Parathyroid adenoma (tissue), 2 donors: Measurements from ENCODE around the gene ADM2.
A peak's percentile ranks its signal among the peaks of the same experiment; 100 is the strongest.

Experiments used
- H2AFZ ChIP-seq: fragments of 300-600 bp; sonication (generic); one replicate; pipeline ENCODE4 v1.7.0; 2017; ENCODE audit warnings: antibody characterized with exemption, mild to moderate bottlenecking
- H3K27ac ChIP-seq: fragments of 300-600 bp; sonication (generic); one replicate; pipeline ENCODE4 v1.7.0; 2017
- H3K27me3 ChIP-seq: fragments of 300-600 bp; sonication (generic); one replicate; pipeline ENCODE4 v1.7.0; 2017; ENCODE audit warnings: low read length; ENCODE audit not compliant: control insufficient read depth, insufficient read depth
- H3K36me3 ChIP-seq: fragments of 300-600 bp; sonication (generic); one replicate; pipeline ENCODE4 v1.7.0; 2017; ENCODE audit warnings: low read length; ENCODE audit not compliant: control insufficient read depth, insufficient read depth
- H3K4me1 ChIP-seq: fragments of 300-600 bp; sonication (generic); one replicate; pipeline ENCODE4 v1.7.0; 2017; ENCODE audit warnings: control low read depth
- H3K4me2 ChIP-seq: fragments of 300-600 bp; sonication (generic); one replicate; pipeline ENCODE4 v1.7.0; 2017; ENCODE audit warnings: low read length
- H3K4me3 ChIP-seq: fragments of 300-600 bp; sonication (generic); one replicate; pipeline ENCODE4 v1.7.0; 2017; ENCODE audit warnings: low read depth, low read length
- H3K79me2 ChIP-seq: fragments of 300-600 bp; sonication (generic); one replicate; pipeline ENCODE4 v1.7.0; 2017; ENCODE audit warnings: control low read depth
- H3K9ac ChIP-seq: fragments of 300-600 bp; sonication (generic); one replicate; pipeline ENCODE4 v1.7.0; 2017; ENCODE audit warnings: mild to moderate bottlenecking
- H3K9me3 ChIP-seq: fragments of 300-600 bp; sonication (generic); one replicate; pipeline ENCODE4 v1.7.0; 2017; ENCODE audit warnings: low read length; ENCODE audit not compliant: control insufficient read depth
- TF ChIP-seq, protein P1 (sequence below): fragments of 300-600 bp; sonication (generic); IDR thresholded peaks from one replicate; pipeline ENCODE4 v1.7.0; 2017; ENCODE audit warnings: antibody characterized with exemption, mild to moderate bottlenecking
- donor health status: primary hyperparathyroidism.

Gene ADM2

DNA sequence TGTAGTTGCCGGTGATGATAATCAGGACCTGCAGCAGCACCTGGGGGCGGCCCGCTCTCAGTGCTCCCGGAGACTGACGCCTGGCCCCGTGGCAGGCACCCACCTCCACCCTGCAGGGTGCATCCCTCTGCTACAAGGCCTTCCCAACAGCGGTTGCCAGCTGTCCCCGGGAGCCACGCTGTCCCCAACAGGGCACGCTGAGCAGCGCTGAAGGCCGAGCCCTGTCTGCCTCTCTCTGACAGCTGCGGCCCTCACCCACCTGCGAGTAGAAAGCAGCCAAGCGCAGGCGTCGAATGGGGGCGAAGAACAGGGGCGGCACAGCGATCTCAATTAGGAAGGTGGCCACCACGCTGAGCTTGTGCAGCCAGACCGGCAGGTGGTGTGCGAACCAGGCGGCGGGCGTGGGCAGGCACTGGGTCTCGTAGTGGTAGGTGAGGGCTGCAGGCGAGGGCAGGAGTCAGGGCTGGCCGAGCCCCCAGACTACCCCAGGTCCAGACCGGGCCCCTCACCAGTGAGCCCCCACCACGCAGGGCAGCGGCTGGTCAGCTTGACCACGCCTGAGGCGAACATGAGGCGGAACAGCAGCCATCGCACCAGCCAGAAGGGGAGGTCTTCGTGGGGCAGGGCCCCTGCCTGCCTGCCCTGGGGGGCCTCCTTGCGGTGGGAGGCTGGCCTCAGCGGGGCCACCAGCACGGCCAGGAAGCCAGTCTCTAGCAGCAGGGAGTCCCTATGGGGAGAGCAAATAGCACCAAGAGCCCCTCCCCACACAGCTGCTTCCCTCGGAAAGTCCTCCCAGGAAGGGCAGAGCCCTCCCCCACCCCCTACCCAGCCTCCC, 24.6 kb downstream of the ADM2 start:
- H3K27ac ChIP-seq, result no peak overlapping the region
- no peak overlapping the region for H2AFZ ChIP-seq
- no peak overlapping the region for H3K4me2 ChIP-seq
- H3K79me2 ChIP-seq, result no peaks in the 10 kb centered on the region
- TF ChIP-seq, protein P1, sequence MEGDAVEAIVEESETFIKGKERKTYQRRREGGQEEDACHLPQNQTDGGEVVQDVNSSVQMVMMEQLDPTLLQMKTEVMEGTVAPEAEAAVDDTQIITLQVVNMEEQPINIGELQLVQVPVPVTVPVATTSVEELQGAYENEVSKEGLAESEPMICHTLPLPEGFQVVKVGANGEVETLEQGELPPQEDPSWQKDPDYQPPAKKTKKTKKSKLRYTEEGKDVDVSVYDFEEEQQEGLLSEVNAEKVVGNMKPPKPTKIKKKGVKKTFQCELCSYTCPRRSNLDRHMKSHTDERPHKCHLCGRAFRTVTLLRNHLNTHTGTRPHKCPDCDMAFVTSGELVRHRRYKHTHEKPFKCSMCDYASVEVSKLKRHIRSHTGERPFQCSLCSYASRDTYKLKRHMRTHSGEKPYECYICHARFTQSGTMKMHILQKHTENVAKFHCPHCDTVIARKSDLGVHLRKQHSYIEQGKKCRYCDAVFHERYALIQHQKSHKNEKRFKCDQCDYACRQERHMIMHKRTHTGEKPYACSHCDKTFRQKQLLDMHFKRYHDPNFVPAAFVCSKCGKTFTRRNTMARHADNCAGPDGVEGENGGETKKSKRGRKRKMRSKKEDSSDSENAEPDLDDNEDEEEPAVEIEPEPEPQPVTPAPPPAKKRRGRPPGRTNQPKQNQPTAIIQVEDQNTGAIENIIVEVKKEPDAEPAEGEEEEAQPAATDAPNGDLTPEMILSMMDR, result no peak
- H3K27me3 ChIP-seq, result no peaks in the 10 kb centered on the region
- H3K4me1 ChIP-seq, result no peaks in the 10 kb centered on the region
- no peak overlapping the region for H3K9ac ChIP-seq
- no peak overlapping the region for H3K4me3 ChIP-seq
- H3K36me3 ChIP-seq, result no peaks in the 10 kb centered on the region
- no peaks in the 10 kb centered on the region for H3K9me3 ChIP-seq

DNA sequence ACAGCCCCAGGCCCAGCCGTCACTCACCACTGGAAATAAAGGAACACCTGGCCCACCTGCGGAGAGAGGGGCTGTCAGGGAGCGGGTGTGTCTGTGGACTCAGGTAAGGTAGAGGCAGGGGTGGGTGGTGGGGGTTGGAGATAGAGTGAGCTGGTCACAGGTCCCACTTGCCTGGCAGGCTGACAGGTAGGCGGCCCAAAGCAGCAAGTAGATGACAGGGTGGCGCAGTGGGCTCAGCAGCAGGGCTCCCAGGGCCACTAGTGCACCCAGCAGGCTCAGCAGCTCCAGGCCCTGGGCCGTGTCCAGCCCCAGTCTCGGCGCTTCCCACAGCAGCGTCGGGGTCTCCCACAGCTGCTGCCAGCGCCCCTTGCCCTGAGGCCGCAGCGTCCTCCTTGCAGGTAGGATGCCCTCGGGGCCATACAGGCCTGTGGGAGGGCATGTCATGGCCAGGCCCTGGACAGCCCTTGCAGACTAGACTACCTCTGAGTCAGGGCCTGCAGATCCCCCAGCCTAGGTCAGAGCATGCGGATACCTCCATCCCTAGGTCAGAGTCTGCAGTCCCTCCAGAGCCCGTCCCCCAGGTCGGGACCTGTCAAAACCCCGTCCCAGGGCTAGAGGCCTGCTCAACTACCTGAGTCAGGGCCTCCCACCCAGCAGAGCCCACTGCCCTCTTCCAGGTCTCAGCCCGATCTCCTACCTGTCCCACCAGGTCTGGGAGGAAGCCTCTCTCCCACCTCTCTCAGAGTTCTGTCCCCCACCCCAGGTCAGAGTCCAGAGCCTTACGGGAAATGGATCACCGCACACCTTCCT, 25.5 kb downstream of the ADM2 start:
- Histone ChIP-seq H3K79me2 (peaks cover under 1% of the 10 kb centered on the region), H3K27me3 (no peaks in the 10 kb centered on the region), H3K9me3 (no peaks in the 10 kb centered on the region), H3K4me1 (no peaks in the 10 kb centered on the region), H3K4me3 (peak overlapping the region; percentile 92), H2AFZ (peak overlapping the region; percentile 82), H3K9ac (peak overlapping the region; percentile 67), H3K4me2 (peak overlapping the region; percentile 85), H3K36me3 (no peaks in the 10 kb centered on the region), H3K27ac (peak overlapping the region; percentile 68)
- TF ChIP-seq, protein P1, result no peak

DNA sequence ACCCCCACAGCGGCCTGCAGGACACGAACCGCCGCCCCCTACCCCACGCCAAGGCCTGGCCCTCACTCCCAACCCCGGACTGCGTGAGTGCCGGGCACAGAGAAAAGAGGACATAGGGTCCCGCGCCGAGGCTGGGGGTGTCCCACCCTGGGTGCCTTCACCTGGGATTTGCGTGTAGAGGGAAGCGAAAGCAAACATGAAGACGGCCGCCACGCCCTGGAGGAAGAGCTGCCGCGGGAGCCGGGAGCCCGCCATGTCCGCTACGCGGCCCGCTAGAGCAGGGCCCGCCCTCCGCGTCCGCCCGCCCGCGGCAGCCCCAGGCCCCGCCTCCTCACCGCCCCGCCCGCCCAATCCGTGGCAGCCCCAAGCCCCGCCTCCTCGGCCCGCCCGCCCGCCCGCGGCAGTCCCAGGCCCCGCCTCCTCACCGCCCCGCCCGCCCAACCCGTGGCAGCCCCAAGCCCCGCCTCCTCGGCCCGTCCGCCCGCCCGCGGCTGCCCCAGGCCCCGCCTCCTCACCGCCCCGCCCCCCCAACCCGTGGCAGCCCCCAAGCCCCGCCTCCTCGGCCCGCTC, 26.2 kb downstream of the ADM2 start, which contains the start of gene LMF2:
Gene LMF2, minus strand, starts transcription at position 282 of the 570 bp plus-strand sequence. Its CDS starts 27 bp downstream, at position 255.
- peaks cover 6% of the 10 kb centered on the region for H3K79me2 ChIP-seq
- H3K4me2 ChIP-seq, result peak within 1 kb of the TSS; percentile 85
- TF ChIP-seq, protein P1, result no peak
- H3K9me3 ChIP-seq, result no peaks in the 10 kb centered on the region
- no peaks in the 10 kb centered on the region for H3K36me3 ChIP-seq
- peak within 1 kb of the TSS; percentile 82 for H2AFZ ChIP-seq
- H3K27ac ChIP-seq, result peak within 1 kb of the TSS; percentile 68
- no peaks in the 10 kb centered on the region for H3K27me3 ChIP-seq
- H3K4me1 ChIP-seq, result no peaks in the 10 kb centered on the region
- peak within 1 kb of the TSS; percentile 92 for H3K4me3 ChIP-seq
- peak within 1 kb of the TSS; percentile 67 for H3K9ac ChIP-seq

DNA sequence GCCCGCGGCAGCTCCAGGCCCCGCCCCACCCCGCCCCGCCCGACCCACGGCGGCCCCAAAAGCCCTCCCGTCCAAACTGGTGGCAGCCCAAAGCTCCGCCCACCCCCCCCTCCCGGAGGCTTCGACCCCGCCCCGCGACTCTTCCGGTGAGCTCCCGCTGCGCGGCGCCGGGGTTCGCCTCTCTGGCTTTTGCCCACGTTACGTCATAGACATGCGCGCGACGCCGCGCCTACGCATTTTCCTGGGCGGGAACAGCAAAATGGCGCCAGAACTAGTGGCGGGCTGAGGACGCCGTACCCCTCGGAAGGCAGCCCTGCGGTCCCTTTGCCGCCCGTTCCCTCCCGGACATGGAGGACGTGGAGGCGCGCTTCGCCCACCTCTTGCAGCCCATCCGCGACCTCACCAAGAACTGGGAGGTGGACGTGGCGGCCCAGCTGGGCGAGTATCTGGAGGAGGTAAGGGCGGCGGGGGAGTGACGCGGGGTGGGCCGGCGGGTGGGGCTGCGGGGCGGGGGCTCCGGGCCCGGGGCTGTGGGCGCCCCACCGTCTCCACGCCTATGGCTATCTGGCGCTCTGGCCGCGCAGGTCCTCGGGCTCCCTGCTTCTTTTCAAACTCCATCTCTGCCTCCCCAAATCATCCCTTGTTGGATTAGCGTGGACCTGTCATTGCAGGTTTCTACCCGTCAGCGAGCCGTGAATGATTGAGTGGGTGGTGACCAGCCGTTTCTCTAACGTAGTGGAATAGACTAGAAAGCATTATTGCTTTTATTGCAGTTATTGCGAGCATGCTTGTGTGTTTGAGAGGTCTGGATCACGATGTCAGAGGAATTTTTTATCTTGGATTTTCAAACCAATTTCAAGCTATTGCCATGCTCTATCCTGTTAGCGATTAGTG, 26.9 kb downstream of the ADM2 start, which contains the start of gene NCAPH2:
Gene NCAPH2, plus strand, starts transcription at position 234 of the 894 bp plus-strand sequence. Its CDS starts 114 bp downstream, at position 348.
- Histone ChIP-seq H3K4me2 (peak within 1 kb of the TSS; percentile 85), H3K9ac (peak within 1 kb of the TSS; percentile 67), H3K4me3 (peak within 1 kb of the TSS; percentile 92), H3K36me3 (no peaks in the 10 kb centered on the region), H3K27me3 (no peaks in the 10 kb centered on the region), H3K79me2 (peaks cover 13% of the 10 kb centered on the region), H3K9me3 (no peaks in the 10 kb centered on the region), H3K27ac (peak within 1 kb of the TSS; percentile 68), H2AFZ (peak within 1 kb of the TSS; percentile 82), H3K4me1 (no peaks in the 10 kb centered on the region)
- TF ChIP-seq, protein P1, result no peak
